A549 (cell line): ENCODE measurements around the gene MRPS9.

Source experiments
- BHLHE40 ChIP-seq: IDR thresholded peaks from 2 replicates; pipeline ENCODE4 v1.6.1; 2012; ENCODE audit warnings: low read depth, low read length, inconsistent platforms
- CEBPB ChIP-seq, 2 experiments: fragments of >200 bp in 1 of 2; sonication (Bioruptor Twin) in 1 of 2; formaldehyde crosslinking in 1 of 2; IDR thresholded peaks; 2 replicates each; pipeline ENCODE4 v1.6.1; 2012 to 2016
- EP300 ChIP-seq, 2 experiments: fragments of >200 bp; sonication (Bioruptor Twin); formaldehyde crosslinking; IDR thresholded peaks; 2 replicates in 1 of 2; 3 replicates in 1 of 2; pipeline ENCODE4 v1.6.1; 2016 to 2017
- TFCP2L1 ChIP-seq: fragments of 250-450 bp; sonication (Bioruptor Pico); IDR thresholded peaks from 2 replicates; pipeline ENCODE4 v1.5.0; 2021; ENCODE audit warnings: mild to moderate bottlenecking
- ZFP36 ChIP-seq: fragments of 450-650 bp; IDR thresholded peaks from 2 replicates; pipeline ENCODE4 v1.6.1; 2014; ENCODE audit warnings: borderline replicate concordance; ENCODE audit not compliant: partially characterized antibody
- TF ChIP-seq, protein P1 (sequence below): IDR thresholded peaks from 2 replicates; pipeline ENCODE4 v1.6.1; 2012
- TF ChIP-seq, protein P2 (sequence below): fragments of 450-650 bp; IDR thresholded peaks from 2 replicates; pipeline ENCODE4 v1.6.1; 2014; ENCODE audit warnings: antibody characterized with exemption
- TF ChIP-seq, protein P3 (sequence below): IDR thresholded peaks from 2 replicates; pipeline ENCODE4 v1.6.1; 2012; ENCODE audit warnings: low read depth, borderline replicate concordance
- TF ChIP-seq, protein P4 (sequence below): fragments of >200 bp; sonication (Bioruptor Twin); formaldehyde crosslinking; IDR thresholded peaks from 3 replicates; pipeline ENCODE4 v1.5.1; 2016

DNA sequence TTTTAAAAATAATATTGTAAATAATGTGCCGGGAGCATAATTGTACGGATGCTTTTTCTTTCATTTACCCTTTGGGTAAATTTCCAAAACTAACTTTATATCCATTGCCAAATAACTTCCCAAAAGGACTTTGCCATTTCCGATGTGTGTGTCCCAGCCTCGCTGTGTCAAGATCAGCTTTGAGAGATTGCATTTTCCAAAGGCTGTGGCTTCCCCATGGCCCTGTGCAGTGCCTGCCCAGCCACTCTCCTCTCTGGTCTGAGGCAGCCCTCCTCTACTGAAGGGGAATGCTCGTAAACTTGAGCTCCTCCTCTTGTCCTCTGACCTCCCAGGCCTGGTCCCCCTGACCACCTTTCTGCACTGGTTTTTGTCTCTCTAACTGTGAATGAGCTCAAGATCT lies 78.5 kb downstream of the MRPS9 start:
- TF ChIP-seq, protein P1, sequence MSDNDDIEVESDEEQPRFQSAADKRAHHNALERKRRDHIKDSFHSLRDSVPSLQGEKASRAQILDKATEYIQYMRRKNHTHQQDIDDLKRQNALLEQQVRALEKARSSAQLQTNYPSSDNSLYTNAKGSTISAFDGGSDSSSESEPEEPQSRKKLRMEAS = no peak
- TF ChIP-seq ZFP36 (no peak), EP300 (IDR thresholded peaks at IDR 0.05) (no peak), BHLHE40 (no peak), TFCP2L1 (CRISPR knock-in tag) (no peak), CEBPB (IDR thresholded peaks at IDR 0.05) (no peak)
- TF ChIP-seq, protein P2, sequence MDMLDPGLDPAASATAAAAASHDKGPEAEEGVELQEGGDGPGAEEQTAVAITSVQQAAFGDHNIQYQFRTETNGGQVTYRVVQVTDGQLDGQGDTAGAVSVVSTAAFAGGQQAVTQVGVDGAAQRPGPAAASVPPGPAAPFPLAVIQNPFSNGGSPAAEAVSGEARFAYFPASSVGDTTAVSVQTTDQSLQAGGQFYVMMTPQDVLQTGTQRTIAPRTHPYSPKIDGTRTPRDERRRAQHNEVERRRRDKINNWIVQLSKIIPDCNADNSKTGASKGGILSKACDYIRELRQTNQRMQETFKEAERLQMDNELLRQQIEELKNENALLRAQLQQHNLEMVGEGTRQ = no peak
- TF ChIP-seq, protein P3, sequence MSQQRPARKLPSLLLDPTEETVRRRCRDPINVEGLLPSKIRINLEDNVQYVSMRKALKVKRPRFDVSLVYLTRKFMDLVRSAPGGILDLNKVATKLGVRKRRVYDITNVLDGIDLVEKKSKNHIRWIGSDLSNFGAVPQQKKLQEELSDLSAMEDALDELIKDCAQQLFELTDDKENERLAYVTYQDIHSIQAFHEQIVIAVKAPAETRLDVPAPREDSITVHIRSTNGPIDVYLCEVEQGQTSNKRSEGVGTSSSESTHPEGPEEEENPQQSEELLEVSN = no peak
- TF ChIP-seq, protein P4, sequence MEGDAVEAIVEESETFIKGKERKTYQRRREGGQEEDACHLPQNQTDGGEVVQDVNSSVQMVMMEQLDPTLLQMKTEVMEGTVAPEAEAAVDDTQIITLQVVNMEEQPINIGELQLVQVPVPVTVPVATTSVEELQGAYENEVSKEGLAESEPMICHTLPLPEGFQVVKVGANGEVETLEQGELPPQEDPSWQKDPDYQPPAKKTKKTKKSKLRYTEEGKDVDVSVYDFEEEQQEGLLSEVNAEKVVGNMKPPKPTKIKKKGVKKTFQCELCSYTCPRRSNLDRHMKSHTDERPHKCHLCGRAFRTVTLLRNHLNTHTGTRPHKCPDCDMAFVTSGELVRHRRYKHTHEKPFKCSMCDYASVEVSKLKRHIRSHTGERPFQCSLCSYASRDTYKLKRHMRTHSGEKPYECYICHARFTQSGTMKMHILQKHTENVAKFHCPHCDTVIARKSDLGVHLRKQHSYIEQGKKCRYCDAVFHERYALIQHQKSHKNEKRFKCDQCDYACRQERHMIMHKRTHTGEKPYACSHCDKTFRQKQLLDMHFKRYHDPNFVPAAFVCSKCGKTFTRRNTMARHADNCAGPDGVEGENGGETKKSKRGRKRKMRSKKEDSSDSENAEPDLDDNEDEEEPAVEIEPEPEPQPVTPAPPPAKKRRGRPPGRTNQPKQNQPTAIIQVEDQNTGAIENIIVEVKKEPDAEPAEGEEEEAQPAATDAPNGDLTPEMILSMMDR = no peak
